ENCODE results near the gene DIS3L2.

DIS3L2 gene

DNA sequence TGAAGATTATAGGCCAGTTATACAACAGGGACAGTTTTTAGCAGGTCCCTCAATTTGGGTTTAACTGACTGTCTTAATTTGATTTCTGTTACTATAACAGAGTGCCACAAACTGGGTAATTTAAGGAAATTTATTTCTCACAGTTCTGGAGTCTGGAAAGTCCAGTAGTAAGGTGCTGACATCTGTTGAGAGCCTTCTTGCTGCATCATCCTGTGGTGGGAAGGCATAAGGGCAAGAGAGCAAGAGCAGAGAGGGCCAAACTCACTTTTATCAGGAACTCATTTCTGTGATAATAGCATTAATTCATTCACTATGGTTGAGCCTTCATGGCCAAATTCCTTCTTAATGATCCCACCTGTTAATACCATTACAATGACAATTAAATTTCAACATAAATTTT lies 36.5 kb downstream of the DIS3L2 start:
- CTCF ChIA-PET: no interaction called here
- no peak for DNase-seq (ENCODE audit: extremely low spot score)
- POLR2A ChIA-PET: no interaction called here
- TF ChIP-seq, protein P1, sequence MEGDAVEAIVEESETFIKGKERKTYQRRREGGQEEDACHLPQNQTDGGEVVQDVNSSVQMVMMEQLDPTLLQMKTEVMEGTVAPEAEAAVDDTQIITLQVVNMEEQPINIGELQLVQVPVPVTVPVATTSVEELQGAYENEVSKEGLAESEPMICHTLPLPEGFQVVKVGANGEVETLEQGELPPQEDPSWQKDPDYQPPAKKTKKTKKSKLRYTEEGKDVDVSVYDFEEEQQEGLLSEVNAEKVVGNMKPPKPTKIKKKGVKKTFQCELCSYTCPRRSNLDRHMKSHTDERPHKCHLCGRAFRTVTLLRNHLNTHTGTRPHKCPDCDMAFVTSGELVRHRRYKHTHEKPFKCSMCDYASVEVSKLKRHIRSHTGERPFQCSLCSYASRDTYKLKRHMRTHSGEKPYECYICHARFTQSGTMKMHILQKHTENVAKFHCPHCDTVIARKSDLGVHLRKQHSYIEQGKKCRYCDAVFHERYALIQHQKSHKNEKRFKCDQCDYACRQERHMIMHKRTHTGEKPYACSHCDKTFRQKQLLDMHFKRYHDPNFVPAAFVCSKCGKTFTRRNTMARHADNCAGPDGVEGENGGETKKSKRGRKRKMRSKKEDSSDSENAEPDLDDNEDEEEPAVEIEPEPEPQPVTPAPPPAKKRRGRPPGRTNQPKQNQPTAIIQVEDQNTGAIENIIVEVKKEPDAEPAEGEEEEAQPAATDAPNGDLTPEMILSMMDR (IDR thresholded peaks at IDR 0.05; ENCODE audit: control extremely low read depth, extremely low read depth, low read depth, missing control alignments): no peak

DNA sequence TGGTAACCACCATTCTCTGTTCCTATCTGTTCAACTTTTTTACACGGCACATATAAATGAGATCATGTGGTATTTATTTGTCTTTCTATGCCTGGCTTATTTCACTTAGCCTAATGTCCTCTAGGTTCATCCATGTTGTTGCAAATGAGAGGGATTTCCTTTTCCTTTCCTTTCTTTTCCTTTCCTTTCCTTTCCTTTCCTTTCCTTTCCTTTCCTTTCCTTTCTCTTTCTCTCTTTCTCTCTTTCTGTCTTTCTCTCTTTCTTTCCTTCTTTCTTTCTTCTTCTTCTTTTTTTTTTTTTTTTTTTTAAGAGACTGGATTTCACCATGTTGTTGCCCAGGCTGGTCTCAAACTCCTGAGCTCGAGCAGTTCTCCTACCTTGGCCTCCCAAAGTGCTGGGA lies 38.9 kb downstream of the DIS3L2 start:
- ChIA-PET POLR2A (no interaction called here), CTCF (no interaction called here)
- DNase-seq (ENCODE audit: extremely low spot score): no peak
- TF ChIP-seq, protein P1 (IDR thresholded peaks at IDR 0.05; ENCODE audit: control extremely low read depth, extremely low read depth, low read depth, missing control alignments): no peak

DNA sequence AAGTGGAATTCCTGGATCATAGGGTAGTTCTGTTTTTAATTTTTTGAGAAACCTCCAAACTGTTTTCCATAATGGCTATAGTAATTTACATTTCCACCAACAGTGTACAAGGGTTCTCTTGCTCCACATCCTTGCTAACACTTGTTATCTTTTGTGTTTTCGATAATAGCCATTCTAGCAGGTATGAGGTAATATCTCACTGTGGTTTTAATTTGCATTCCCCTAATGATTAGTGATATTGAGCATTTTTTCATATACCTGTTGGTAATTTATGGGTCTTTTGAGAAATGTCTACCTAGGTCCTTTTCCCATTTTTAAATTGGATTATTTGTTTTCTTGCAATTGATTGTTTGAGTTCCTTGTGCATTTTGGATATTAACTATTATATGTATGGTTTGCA lies 39.6 kb downstream of the DIS3L2 start:
- TF ChIP-seq, protein P1 (IDR thresholded peaks at IDR 0.05; ENCODE audit: control extremely low read depth, extremely low read depth, low read depth, missing control alignments): no peak
- no peak for DNase-seq (ENCODE audit: extremely low spot score)
- POLR2A ChIA-PET: no interaction called here
- CTCF ChIA-PET: no interaction called here

DNA sequence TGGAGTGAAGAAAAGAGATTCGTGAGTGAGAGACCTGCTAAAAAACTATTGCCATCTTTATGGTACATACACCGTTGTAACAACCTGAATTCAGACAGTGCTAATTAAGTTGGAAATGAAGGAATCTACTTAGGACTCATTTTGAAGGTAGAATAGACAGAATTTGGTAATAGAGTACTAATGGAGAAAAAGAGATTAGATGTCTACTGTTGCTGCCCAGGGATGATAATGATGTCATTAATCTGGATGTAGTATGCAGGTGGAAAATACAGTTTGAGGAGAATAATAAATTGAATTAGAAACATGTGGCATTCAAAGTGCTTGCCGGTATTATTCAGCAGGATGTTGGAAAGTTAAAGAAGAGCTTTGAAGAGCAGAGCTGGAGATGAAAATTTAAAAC lies 44.7 kb downstream of the DIS3L2 start:
- no peak for DNase-seq (ENCODE audit: extremely low spot score)
- CTCF ChIA-PET: interaction anchor here (1.4 kb wide), 1 partner anchor 287 kb away, joined by 3 read pairs; no protein-coding TSS in a partner anchor
- TF ChIP-seq, protein P1 (IDR thresholded peaks at IDR 0.05; ENCODE audit: control extremely low read depth, extremely low read depth, low read depth, missing control alignments): no peak
- POLR2A ChIA-PET: no interaction called here

DNA sequence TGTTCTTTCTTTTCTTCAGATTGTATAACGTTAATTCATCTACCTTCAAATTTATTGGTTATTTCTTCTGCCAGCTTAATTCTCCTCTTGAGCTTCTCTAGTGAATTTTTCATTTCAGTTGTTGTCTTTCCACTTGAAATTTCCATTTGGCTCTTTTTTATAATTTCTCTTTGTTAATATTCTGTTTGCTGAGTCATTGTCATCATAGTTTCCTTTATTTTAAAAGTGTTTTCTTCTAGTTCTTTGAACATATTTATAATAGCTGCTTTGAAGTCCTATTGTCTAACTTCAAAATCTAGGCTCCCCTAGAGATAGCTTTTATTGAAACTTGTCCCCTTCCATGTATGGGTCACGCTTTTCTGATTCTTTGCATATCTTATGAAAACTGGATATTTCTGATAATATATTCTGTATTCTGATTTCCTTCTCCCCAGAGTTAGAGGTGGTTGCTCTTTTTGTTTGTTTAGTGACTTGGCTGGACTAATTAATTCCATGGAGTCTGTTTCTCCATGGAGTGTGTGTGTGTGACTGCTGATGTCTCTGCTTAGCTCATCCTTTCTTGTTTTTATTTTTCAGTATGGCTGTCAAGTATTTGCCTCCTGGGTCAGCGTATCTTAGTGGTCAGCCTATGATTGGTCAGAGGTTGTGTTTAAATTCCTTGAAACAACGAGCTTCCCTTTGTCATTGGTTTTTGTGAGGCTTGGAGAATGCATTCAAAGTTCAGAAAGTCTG lies 47.6 kb downstream of the DIS3L2 start:
- ChIA-PET POLR2A (interaction anchor here (0.6 kb wide), 1 partner anchor 261 kb away, joined by 3 read pairs; no protein-coding TSS in a partner anchor), CTCF (interaction anchor here (0.7 to 1.7 kb wide), 3 partner anchors 13 to 28 kb away, joined by 3 to 5 read pairs (median 3); no protein-coding TSS in a partner anchor)
- TF ChIP-seq, protein P1 (IDR thresholded peaks at IDR 0.05; ENCODE audit: control extremely low read depth, extremely low read depth, low read depth, missing control alignments): no peak
- no peak for DNase-seq (ENCODE audit: extremely low spot score)

DNA sequence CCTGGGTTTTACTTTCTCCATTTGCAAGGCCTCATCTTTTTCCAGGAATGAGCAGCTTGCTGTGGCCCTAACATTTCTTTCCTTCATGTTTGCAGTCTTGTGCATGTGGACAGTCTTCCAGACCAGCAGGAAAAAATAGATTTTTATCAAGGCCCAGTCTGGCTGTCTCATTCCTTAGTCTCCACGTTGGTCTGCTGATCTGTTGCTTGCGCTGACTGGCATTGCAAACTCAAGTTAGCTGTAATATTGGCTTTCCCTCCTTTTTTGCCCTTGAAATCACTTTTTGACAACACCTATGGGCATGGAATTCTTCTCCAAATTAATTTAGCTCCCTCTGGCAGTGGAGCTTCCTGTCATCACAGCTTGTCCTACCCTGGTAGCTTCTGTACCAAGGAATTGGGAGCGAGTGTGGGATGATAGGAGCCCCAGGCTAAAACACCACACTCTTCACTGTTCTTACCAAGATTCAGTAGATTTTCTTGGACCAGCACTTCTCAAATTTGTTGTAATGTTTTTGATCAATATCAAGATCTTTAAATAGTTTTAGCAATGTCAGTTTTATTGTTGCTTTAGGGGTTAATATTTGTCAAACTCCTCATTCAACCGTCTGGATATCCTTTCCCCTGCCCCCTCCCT lies 48.2 kb downstream of the DIS3L2 start:
- DNase-seq (ENCODE audit: extremely low spot score): no peak
- CTCF ChIA-PET: interaction anchor here (1.1 to 1.7 kb wide), 2 partner anchors 14 to 29 kb away, joined by 3 to 5 read pairs; no protein-coding TSS in a partner anchor
- TF ChIP-seq, protein P1 (IDR thresholded peaks at IDR 0.05; ENCODE audit: control extremely low read depth, extremely low read depth, low read depth, missing control alignments): no peak
- POLR2A ChIA-PET: no interaction called here
